Activated CD8-positive, alpha-beta T cell treated with anti-CD3 and anti-CD28 coated beads for 36 hours (primary cell): ENCODE measurements around the gene USP10. TPM values are rescaled to one million over a fixed set of nuclear protein-coding genes. Genes with fewer than 3 reads are reported as not detected.

Experiments
- ATAC-seq: fragments of 200-7000 bp; cut with Tn5 transposase; one replicate; pipeline ENCODE4 v1.10.0; 2021; ENCODE audit warnings: mild to moderate bottlenecking, moderate library complexity
- CTCF ChIA-PET: fragments of 350-600 bp; sonication (Branson Sonifier 250); formaldehyde crosslinking; loops from one replicate; lab custom pipeline; 2021; ENCODE audit warnings: antibody characterized with exemption; lab: Charles Lee
- POLR2A ChIA-PET: fragments of 350-600 bp; sonication (Branson Sonifier 250); formaldehyde crosslinking; loops from one replicate; lab custom pipeline; 2021; ENCODE audit warnings: antibody characterized with exemption; lab: Charles Lee
- DNase-seq: peaks from one replicate; pipeline ENCODE4 v3.0.0-alpha.2; 2020
- H3K27ac Mint-ChIP-seq: one replicate; pipeline ENCODE4 v1.8.0; 2021; ENCODE audit warnings: mild to moderate bottlenecking, mixed read lengths
- H3K27me3 Mint-ChIP-seq: one replicate; pipeline ENCODE4 v1.8.0; 2021; ENCODE audit warnings: mixed read lengths
- H3K36me3 Mint-ChIP-seq: one replicate; pipeline ENCODE4 v1.8.0; 2021; ENCODE audit warnings: low read depth, mixed read lengths
- H3K4me1 Mint-ChIP-seq: one replicate; pipeline ENCODE4 v1.8.0; 2021; ENCODE audit warnings: low read depth, mixed read lengths
- H3K4me3 Mint-ChIP-seq: one replicate; pipeline ENCODE4 v1.8.0; 2021; ENCODE audit warnings: mild to moderate bottlenecking, moderate library complexity, mixed read lengths
- H3K9me3 Mint-ChIP-seq: one replicate; pipeline ENCODE4 v1.8.0; 2021; ENCODE audit warnings: mixed read lengths
- intact Hi-C: fragments of 100-400 bp; cut with micrococcal nuclease; formaldehyde crosslinking; loops from one replicate; pipeline ENCODE4 v1.10.0; 2022
- total RNA-seq, 2 experiments: library from RNA; stranded (reverse); gene quantifications; one replicate each; pipeline ENCODE4 v1.2.3, GENCODE V29; 2021
- TF ChIP-seq, protein P1 (sequence below): fragments of 200-600 bp; IDR thresholded peaks from one replicate; pipeline ENCODE4 v1.8.0; 2022; ENCODE audit warnings: antibody characterized with exemption, mild to moderate bottlenecking

Gene USP10
- total RNA-seq, 2 experiments from 2014 or later: 116 TPM

DNA sequence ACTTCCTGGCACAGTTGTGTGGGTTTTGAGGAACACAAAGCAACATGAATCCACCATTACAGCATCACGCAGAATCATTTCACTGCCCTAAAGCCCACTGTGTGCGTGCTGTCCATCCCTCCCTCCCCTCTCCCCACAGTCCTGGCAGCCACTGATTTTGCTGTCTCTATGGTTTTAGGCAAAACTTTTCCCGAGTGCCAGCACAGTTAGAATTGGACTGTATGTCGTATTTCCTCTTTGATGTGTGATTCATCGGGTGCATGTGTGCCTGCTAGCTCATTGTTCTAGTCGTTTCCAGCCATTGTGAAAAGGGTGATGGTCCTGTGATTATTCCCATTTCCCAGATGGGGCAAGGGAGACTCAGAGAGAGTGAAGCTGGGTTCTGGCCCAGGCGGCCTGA lies 38.8 kb upstream of the USP10 start:
- TF ChIP-seq, protein P1, sequence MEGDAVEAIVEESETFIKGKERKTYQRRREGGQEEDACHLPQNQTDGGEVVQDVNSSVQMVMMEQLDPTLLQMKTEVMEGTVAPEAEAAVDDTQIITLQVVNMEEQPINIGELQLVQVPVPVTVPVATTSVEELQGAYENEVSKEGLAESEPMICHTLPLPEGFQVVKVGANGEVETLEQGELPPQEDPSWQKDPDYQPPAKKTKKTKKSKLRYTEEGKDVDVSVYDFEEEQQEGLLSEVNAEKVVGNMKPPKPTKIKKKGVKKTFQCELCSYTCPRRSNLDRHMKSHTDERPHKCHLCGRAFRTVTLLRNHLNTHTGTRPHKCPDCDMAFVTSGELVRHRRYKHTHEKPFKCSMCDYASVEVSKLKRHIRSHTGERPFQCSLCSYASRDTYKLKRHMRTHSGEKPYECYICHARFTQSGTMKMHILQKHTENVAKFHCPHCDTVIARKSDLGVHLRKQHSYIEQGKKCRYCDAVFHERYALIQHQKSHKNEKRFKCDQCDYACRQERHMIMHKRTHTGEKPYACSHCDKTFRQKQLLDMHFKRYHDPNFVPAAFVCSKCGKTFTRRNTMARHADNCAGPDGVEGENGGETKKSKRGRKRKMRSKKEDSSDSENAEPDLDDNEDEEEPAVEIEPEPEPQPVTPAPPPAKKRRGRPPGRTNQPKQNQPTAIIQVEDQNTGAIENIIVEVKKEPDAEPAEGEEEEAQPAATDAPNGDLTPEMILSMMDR: no peak
- Mint-ChIP-seq H3K4me1 (peaks cover 23% of the 10 kb centered on the region), H3K9me3 (no peaks in the 10 kb centered on the region), H3K4me3 (no peak overlapping the region), H3K36me3 (peaks cover 53% of the 10 kb centered on the region), H3K27ac (peak overlapping the region; percentile 20), H3K27me3 (no peaks in the 10 kb centered on the region)
- CTCF ChIA-PET: interaction anchor here (1.3 to 2.1 kb wide), 2 partner anchors 11 to 66 kb away, joined by 3 to 9 read pairs; no protein-coding TSS in a partner anchor
- DNase-seq (no peak), ATAC-seq (no peak)
- POLR2A ChIA-PET: interaction anchor here (1.8 kb wide), 1 partner anchor 40 kb away, joined by 4 read pairs; no protein-coding TSS in a partner anchor
- intact Hi-C loops: no loop called here

DNA sequence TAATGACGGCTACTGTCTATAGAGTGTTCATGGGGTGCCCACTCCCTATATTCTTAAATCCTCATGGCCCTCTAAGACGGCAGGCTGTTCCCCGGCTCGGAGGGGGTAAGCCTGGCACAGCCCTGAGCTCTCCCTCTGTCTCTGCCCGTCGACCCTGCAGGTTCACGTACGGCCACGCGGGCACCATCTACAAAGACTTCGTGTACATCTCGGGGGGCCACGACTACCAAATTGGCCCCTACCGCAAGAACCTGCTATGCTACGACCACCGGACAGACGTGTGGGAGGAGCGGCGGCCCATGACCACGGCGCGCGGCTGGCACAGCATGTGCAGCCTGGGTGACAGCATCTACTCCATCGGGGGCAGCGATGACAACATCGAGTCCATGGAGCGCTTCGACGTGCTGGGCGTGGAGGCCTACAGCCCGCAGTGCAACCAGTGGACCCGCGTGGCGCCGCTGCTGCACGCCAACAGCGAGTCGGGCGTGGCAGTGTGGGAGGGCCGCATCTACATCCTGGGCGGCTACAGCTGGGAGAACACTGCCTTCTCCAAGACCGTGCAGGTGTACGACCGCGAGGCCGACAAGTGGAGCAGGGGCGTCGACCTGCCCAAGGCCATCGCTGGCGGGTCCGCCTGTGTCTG lies 38.3 kb upstream of the USP10 start:
- H3K4me3 Mint-ChIP-seq: no peak overlapping the region
- ATAC-seq: no peak

DNA sequence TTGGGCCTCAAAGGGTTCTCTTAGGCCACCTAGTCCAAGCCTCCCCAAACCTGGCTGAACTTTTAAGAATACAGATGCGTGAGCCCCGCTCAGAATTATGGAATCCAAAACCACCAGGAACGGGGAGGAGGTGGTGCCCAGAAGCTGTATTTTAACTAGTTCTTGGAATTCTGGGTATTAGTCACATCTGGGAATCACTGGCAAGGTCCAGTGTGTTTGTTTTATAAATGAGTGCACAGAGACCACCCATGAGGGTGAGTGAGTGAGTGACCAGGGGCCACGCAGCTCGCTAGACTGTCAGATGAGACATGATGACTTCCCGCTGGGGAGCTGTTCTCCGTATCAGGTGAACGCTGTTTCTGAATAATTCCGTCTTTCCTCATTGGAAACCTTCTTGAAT lies 37.3 kb upstream of the USP10 start:
- Mint-ChIP-seq H3K4me1 (peaks cover 14% of the 10 kb centered on the region), H3K36me3 (peaks cover 45% of the 10 kb centered on the region), H3K27ac (no peak overlapping the region), H3K4me3 (no peak overlapping the region), H3K27me3 (no peaks in the 10 kb centered on the region), H3K9me3 (no peaks in the 10 kb centered on the region)
- ChIA-PET POLR2A (interaction anchor here (0.6 to 2.1 kb wide), 3 partner anchors 38 to 63 kb away, joined by 3 to 6 read pairs (median 4); no protein-coding TSS in a partner anchor), CTCF (interaction anchor here (1.5 to 3.1 kb wide), 5 partner anchors 10 to 76 kb away, joined by 4 to 25 read pairs (median 10); no protein-coding TSS in a partner anchor)
- intact Hi-C loops: no loop called here
- DNase-seq: no peak
- TF ChIP-seq, protein P1: no peak
- ATAC-seq: no peak

More for the DNA sequence above, 38.3 kb upstream of the USP10 start:
- TF ChIP-seq, protein P1: no peak
- no peaks in the 10 kb centered on the region for H3K9me3 Mint-ChIP-seq
- H3K36me3 Mint-ChIP-seq: peaks cover 54% of the 10 kb centered on the region
- H3K27ac Mint-ChIP-seq: no peak overlapping the region
- CTCF ChIA-PET: interaction anchor here (1.3 to 2.1 kb wide), 4 partner anchors 11 to 65 kb away, joined by 3 to 10 read pairs (median 6); no protein-coding TSS in a partner anchor
- POLR2A ChIA-PET: interaction anchor here (1.8 kb wide), 1 partner anchor 39 kb away, joined by 4 read pairs; no protein-coding TSS in a partner anchor
- H3K4me1 Mint-ChIP-seq: peaks cover 19% of the 10 kb centered on the region
- no peaks in the 10 kb centered on the region for H3K27me3 Mint-ChIP-seq
- intact Hi-C loops: no loop called here
- DNase-seq: no peak

DNA sequence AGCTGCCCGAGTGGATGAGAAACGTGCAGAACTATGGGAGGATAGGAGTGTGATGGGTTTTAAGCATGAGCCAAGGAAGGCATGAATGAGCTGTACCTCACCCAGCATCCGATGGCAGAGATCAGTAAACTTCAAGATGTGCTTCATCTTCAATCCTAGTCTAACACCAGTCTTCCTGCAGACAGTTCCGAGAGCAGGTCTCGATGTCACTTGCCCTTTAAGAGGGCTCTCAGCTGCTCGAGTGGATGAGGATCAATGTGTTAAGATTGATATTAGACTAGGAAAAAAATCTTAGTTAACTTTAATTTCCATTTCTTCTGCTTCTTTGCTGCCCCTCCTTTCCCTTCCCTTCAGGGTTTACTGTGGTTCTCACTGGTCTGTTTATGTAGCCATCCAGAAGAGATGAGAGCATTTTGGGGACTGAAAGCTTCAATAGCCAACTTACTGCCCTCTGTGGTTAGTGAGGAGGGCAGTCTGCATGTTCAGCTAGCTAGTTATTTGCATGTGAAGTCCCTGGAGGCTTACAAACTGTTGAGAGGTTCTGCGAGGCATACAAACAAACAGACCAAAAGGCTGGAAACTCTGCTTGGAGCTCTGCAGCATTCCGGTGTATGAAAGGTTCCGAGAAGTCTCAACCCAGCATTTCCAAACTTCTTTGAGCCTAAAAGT lies 36.2 kb upstream of the USP10 start:
- peaks cover 35% of the 10 kb centered on the region for H3K36me3 Mint-ChIP-seq
- peaks cover 8% of the 10 kb centered on the region for H3K4me1 Mint-ChIP-seq
- ChIA-PET POLR2A (interaction anchor here (0.9 to 2.1 kb wide), 2 partner anchors 37 to 62 kb away, joined by 3 to 6 read pairs; no protein-coding TSS in a partner anchor), CTCF (interaction anchor here (1.1 to 3.1 kb wide), 5 partner anchors 9 to 308 kb away, joined by 4 to 25 read pairs (median 13); no protein-coding TSS in a partner anchor)
- H3K4me3 Mint-ChIP-seq: no peak overlapping the region
- no peak overlapping the region for H3K27ac Mint-ChIP-seq
- H3K27me3 Mint-ChIP-seq: no peaks in the 10 kb centered on the region
- no peaks in the 10 kb centered on the region for H3K9me3 Mint-ChIP-seq
- no peak for DNase-seq
- no peak for ATAC-seq
- TF ChIP-seq, protein P1: no peak
- intact Hi-C loops: no loop called here
